Parathyroid adenoma (tissue), 2 donors: ENCODE data around the gene HRH3.

ENCODE experiments used
- H2AFZ ChIP-seq: fragments of 300-600 bp; sonication (generic); one replicate; pipeline ENCODE4 v1.7.0; 2017; ENCODE audit warnings: antibody characterized with exemption, mild to moderate bottlenecking
- H3K27ac ChIP-seq: fragments of 300-600 bp; sonication (generic); one replicate; pipeline ENCODE4 v1.7.0; 2017
- H3K27me3 ChIP-seq: fragments of 300-600 bp; sonication (generic); one replicate; pipeline ENCODE4 v1.7.0; 2017; ENCODE audit warnings: low read length; ENCODE audit not compliant: control insufficient read depth, insufficient read depth
- H3K36me3 ChIP-seq: fragments of 300-600 bp; sonication (generic); one replicate; pipeline ENCODE4 v1.7.0; 2017; ENCODE audit warnings: low read length; ENCODE audit not compliant: control insufficient read depth, insufficient read depth
- H3K4me1 ChIP-seq: fragments of 300-600 bp; sonication (generic); one replicate; pipeline ENCODE4 v1.7.0; 2017; ENCODE audit warnings: control low read depth
- H3K4me2 ChIP-seq: fragments of 300-600 bp; sonication (generic); one replicate; pipeline ENCODE4 v1.7.0; 2017; ENCODE audit warnings: low read length
- H3K4me3 ChIP-seq: fragments of 300-600 bp; sonication (generic); one replicate; pipeline ENCODE4 v1.7.0; 2017; ENCODE audit warnings: low read depth, low read length
- H3K79me2 ChIP-seq: fragments of 300-600 bp; sonication (generic); one replicate; pipeline ENCODE4 v1.7.0; 2017; ENCODE audit warnings: control low read depth
- H3K9ac ChIP-seq: fragments of 300-600 bp; sonication (generic); one replicate; pipeline ENCODE4 v1.7.0; 2017; ENCODE audit warnings: mild to moderate bottlenecking
- H3K9me3 ChIP-seq: fragments of 300-600 bp; sonication (generic); one replicate; pipeline ENCODE4 v1.7.0; 2017; ENCODE audit warnings: low read length; ENCODE audit not compliant: control insufficient read depth
- TF ChIP-seq, protein P1 (sequence below): fragments of 300-600 bp; sonication (generic); IDR thresholded peaks from one replicate; pipeline ENCODE4 v1.7.0; 2017; ENCODE audit warnings: antibody characterized with exemption, mild to moderate bottlenecking
- donor health status: primary hyperparathyroidism.

Gene HRH3

GRCh38 chr20:62236200-62236599 lies 16.1 kb upstream of the HRH3 start:
- Histone ChIP-seq H3K27ac (no peak overlapping the region), H3K27me3 (no peaks in the 10 kb centered on the region)
- TF ChIP-seq, protein P1, sequence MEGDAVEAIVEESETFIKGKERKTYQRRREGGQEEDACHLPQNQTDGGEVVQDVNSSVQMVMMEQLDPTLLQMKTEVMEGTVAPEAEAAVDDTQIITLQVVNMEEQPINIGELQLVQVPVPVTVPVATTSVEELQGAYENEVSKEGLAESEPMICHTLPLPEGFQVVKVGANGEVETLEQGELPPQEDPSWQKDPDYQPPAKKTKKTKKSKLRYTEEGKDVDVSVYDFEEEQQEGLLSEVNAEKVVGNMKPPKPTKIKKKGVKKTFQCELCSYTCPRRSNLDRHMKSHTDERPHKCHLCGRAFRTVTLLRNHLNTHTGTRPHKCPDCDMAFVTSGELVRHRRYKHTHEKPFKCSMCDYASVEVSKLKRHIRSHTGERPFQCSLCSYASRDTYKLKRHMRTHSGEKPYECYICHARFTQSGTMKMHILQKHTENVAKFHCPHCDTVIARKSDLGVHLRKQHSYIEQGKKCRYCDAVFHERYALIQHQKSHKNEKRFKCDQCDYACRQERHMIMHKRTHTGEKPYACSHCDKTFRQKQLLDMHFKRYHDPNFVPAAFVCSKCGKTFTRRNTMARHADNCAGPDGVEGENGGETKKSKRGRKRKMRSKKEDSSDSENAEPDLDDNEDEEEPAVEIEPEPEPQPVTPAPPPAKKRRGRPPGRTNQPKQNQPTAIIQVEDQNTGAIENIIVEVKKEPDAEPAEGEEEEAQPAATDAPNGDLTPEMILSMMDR: no peak

GRCh38 chr20:62235777-62236157 lies 15.7 kb upstream of the HRH3 start:
- Histone ChIP-seq H3K4me1 (peaks cover 29% of the 10 kb centered on the region), H3K9ac (no peak overlapping the region), H3K4me2 (no peak overlapping the region), H2AFZ (no peak overlapping the region), H3K36me3 (no peaks in the 10 kb centered on the region), H3K27me3 (no peaks in the 10 kb centered on the region), H3K79me2 (peaks cover 27% of the 10 kb centered on the region), H3K4me3 (no peak overlapping the region), H3K9me3 (no peaks in the 10 kb centered on the region), H3K27ac (no peak overlapping the region)
- TF ChIP-seq, protein P1: no peak

More at GRCh38 chr20:62236200-62236599, 16.1 kb upstream of the HRH3 start:
- Histone ChIP-seq H3K4me3 (no peak overlapping the region), H3K9ac (no peak overlapping the region), H3K36me3 (no peaks in the 10 kb centered on the region), H3K79me2 (peaks cover 31% of the 10 kb centered on the region), H3K4me2 (no peak overlapping the region), H2AFZ (no peak overlapping the region), H3K9me3 (no peaks in the 10 kb centered on the region), H3K4me1 (peaks cover 29% of the 10 kb centered on the region)

DNA sequence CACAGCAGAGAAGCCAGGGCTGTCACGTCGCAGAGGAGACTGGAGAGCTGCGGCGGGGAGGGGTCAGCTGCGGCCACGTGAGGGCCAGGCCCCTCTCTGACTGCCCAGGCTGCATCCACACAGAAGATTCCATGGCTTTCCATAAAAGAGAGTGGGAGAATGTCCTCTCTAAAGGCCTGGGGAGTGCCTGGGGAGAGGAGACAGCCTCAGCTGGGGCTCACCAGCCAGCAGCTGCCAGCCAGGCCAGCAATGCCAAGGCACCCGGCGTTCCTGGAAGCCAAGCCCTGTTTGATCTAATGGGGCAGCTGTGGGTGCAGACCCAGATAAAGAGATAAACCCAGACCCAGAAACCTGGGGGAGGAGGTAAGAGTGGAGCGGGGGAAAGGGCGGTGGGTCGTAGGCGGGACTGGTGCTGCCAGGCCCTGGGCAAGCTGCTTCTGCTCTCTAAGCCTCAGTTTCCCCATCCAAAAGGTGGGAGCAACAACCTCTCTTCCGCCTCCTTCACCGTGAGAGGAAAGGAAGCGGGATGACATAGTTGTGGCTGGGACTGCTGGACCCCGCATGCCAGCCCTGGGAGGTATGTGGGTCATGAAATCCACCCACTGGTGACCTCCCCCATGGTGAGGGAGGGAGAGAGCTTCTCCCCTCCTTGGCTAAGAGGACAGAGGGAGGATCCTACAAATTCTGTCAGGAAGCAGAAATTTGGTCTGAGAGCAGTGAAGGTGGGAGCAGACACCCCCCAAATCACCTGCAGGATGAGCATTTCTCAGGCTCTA lies 15.1 kb upstream of the HRH3 start:
- H3K79me2 ChIP-seq: peaks cover 21% of the 10 kb centered on the region
- no peak overlapping the region for H3K4me3 ChIP-seq
- H3K27ac ChIP-seq: no peak overlapping the region
- no peaks in the 10 kb centered on the region for H3K27me3 ChIP-seq
- H3K4me1 ChIP-seq: peaks cover 29% of the 10 kb centered on the region
- no peaks in the 10 kb centered on the region for H3K9me3 ChIP-seq
- peak overlapping the region; percentile 1 for H2AFZ ChIP-seq
- no peak overlapping the region for H3K4me2 ChIP-seq
- TF ChIP-seq, protein P1: no peak
- H3K9ac ChIP-seq: no peak overlapping the region
- no peaks in the 10 kb centered on the region for H3K36me3 ChIP-seq

DNA sequence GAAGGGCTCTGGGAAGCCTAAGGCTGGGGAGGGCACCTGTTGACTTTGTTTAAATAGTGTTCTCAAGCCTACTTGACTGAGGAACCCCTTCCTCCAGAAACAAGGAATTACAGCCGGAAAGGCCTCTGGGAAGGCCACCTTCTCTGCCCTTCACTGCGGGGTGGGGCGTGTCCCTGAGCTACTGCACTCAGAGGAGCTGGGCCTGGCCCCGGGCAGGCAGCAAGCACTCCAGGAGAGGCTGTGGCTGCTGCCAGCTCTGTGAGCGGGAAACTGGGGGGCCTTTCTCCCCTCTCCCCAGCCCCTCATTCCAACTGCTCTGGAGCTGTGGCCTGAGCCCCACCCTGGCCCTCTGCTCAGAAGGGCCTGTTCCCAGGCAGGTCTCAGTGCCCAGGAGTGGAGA lies 14.3 kb upstream of the HRH3 start:
- no peak overlapping the region for H3K9ac ChIP-seq
- TF ChIP-seq, protein P1: no peak
- no peak overlapping the region for H3K27ac ChIP-seq
- H3K4me2 ChIP-seq: no peak overlapping the region
- no peaks in the 10 kb centered on the region for H3K36me3 ChIP-seq
- no peak overlapping the region for H2AFZ ChIP-seq
- peaks cover 27% of the 10 kb centered on the region for H3K4me1 ChIP-seq
- H3K27me3 ChIP-seq: no peaks in the 10 kb centered on the region
- no peaks in the 10 kb centered on the region for H3K9me3 ChIP-seq
- H3K79me2 ChIP-seq: peaks cover 12% of the 10 kb centered on the region
- H3K4me3 ChIP-seq: no peak overlapping the region

GRCh38 chr20:62233684-62234083 lies 13.6 kb upstream of the HRH3 start:
- TF ChIP-seq, protein P1: no peak
- Histone ChIP-seq H3K27ac (no peak overlapping the region), H3K79me2 (peaks cover 6% of the 10 kb centered on the region)

More at GRCh38 chr20:62233684-62234083, 13.6 kb upstream of the HRH3 start:
- Histone ChIP-seq H3K4me3 (no peak overlapping the region), H3K4me1 (peaks cover 27% of the 10 kb centered on the region), H3K4me2 (no peak overlapping the region), H2AFZ (no peak overlapping the region), H3K9me3 (no peaks in the 10 kb centered on the region), H3K9ac (no peak overlapping the region), H3K27me3 (no peaks in the 10 kb centered on the region), H3K36me3 (no peaks in the 10 kb centered on the region)
